Measurements from ENCODE around the gene GJC3.
A peak's percentile ranks its signal among the peaks of the same experiment; 100 is the strongest.
"Not testable (repeated sequence)": the region's sequence is repeated elsewhere in the genome, so short reads cannot be mapped to it uniquely, and the experiment has no call there.

The GJC3 gene

GRCh38 chr7:99928994-99929729 is at the start of gene GJC3:
Gene GJC3, minus strand, starts transcription at chr7:99929620. Its CDS starts 0 bp downstream, at chr7:99929620.
- DNase-seq = peak; percentile 70

- no peak for DNase-seq
Measured at GRCh38 chr7:99976626-99977025, 47.2 kb upstream of the GJC3 start.

GRCh38 chr7:99975782-99976521 is 46.5 kb upstream of the GJC3 start, which contains the start of gene AZGP1:
Gene AZGP1, minus strand, starts transcription at chr7:99976031. Its CDS starts 11 bp downstream, at chr7:99976020.
- no peak for DNase-seq

GRCh38 chr7:99974681-99975080 is 45.3 kb upstream of the GJC3 start:
- DNase-seq = no peak

GRCh38 chr7:99973817-99974216 is 44.4 kb upstream of the GJC3 start:
- DNase-seq = not testable (repeated sequence)

- DNase-seq = no peak
Measured at GRCh38 chr7:99971242-99971641, 41.8 kb upstream of the GJC3 start.

- DNase-seq = not testable (repeated sequence)
Measured at GRCh38 chr7:99969813-99970212, 40.4 kb upstream of the GJC3 start.

GRCh38 chr7:99969298-99969697 is 39.9 kb upstream of the GJC3 start:
- DNase-seq = no peak

GRCh38 chr7:99958564-99959227 is 29.3 kb upstream of the GJC3 start:
- no peak for DNase-seq

- no peak for DNase-seq
Measured at GRCh38 chr7:99955247-99955646, 25.8 kb upstream of the GJC3 start.

GRCh38 chr7:99954643-99955042 is 25.2 kb upstream of the GJC3 start:
- DNase-seq = not testable (repeated sequence)

- DNase-seq = no peak
Measured at GRCh38 chr7:99953649-99954048, 24.2 kb upstream of the GJC3 start.

- DNase-seq = not testable (repeated sequence)
Measured at GRCh38 chr7:99952649-99953048, 23.2 kb upstream of the GJC3 start.

- DNase-seq = not testable (repeated sequence)
Measured at GRCh38 chr7:99950819-99951218, 21.4 kb upstream of the GJC3 start.

GRCh38 chr7:99949645-99950228 is 20.3 kb upstream of the GJC3 start:
- DNase-seq = no peak

GRCh38 chr7:99947608-99948007 is 18.2 kb upstream of the GJC3 start:
- no peak for DNase-seq

- DNase-seq = no peak
Measured at GRCh38 chr7:99944497-99945070, 15.2 kb upstream of the GJC3 start.

- DNase-seq = no peak
Measured at GRCh38 chr7:99943641-99944496, 14.4 kb upstream of the GJC3 start.

- no peak for DNase-seq
Measured at GRCh38 chr7:99938296-99938695, 8.9 kb upstream of the GJC3 start.

- not testable (repeated sequence) for DNase-seq
Measured at GRCh38 chr7:99935009-99935408, 5.6 kb upstream of the GJC3 start.

- DNase-seq = no peak
Measured at GRCh38 chr7:99930376-99930775, 956 bp upstream of the GJC3 start.

GRCh38 chr7:99929730-99930053 is 272 bp upstream of the GJC3 start:
- no peak for DNase-seq

Measured in activated CD8-positive, alpha-beta memory T cell treated with anti-CD3 and anti-CD28 coated beads, Interleukin-2, amount 50 U/mL, for 48 hours (primary cell).